Heart right ventricle (tissue), 16 donors: ENCODE data around the gene LGSN. TPM values are rescaled to one million over a fixed set of nuclear protein-coding genes. Genes with fewer than 3 reads are reported as not detected.

Experiments used
- ATAC-seq, 8 donors: fragments of 200-7000 bp; cut with Tn5 transposase; one replicate each; pipeline ENCODE4 v1.9.1; 2020; ENCODE audit warnings: mild to moderate bottlenecking in 8 of 8, moderate library complexity in 8 of 8, moderate number of reproducible peaks in 1 of 8
- DNase-seq, 2 donors: peaks; one replicate each; pipeline ENCODE4 v3.0.0-alpha.2; 2020
- H3K27ac ChIP-seq, 10 donors: fragments of 200-600 bp; sonication (generic) in 2 of 10; one replicate each; pipeline versions ENCODE4 v1.5.0 to v1.8.0; 2020 to 2022; ENCODE audit warnings: mild to moderate bottlenecking in 3 of 10
- H3K27me3 ChIP-seq, 7 donors: fragments of 200-600 bp; one replicate each; pipeline ENCODE4 v1.8.0; 2021 to 2022; ENCODE audit warnings: mild to moderate bottlenecking in 2 of 7
- H3K36me3 ChIP-seq, 9 donors: fragments of 200-600 bp; sonication (generic) in 1 of 9; one replicate each; pipeline versions ENCODE4 v1.5.0 to v1.8.0; 2020 to 2022; ENCODE audit warnings: mild to moderate bottlenecking in 2 of 9
- H3K4me1 ChIP-seq, 9 donors: fragments of 200-600 bp; sonication (generic) in 1 of 9; one replicate each; pipeline versions ENCODE4 v1.5.0 to v1.8.0; 2020 to 2022; ENCODE audit warnings: mild to moderate bottlenecking in 4 of 9
- H3K4me3 ChIP-seq, 10 donors: fragments of 200-600 bp; sonication (generic) in 2 of 10; one replicate each; pipeline versions ENCODE4 v1.5.0 to v1.8.0; 2020 to 2022; ENCODE audit warnings: mild to moderate bottlenecking in 7 of 10, moderate library complexity in 2 of 10
- H3K9me3 ChIP-seq, 11 donors: fragments of 200-600 bp in 10 of 11; sonication (generic) in 2 of 11; one replicate each; pipeline versions ENCODE4 v1.5.0 to v1.8.0; 2013 to 2022; ENCODE audit warnings: mild to moderate bottlenecking in 2 of 11, control low read depth in 1 of 11, moderate library complexity in 1 of 11
- WGBS, 2 donors: extraction: QIAGEN DNeasy Blood & Tissue Kit; methylation state at CpG; one replicate each; pipeline ENCODE4 v1.1.7; 2013; ENCODE audit warnings: inconsistent platforms in 1 of 2; 5-methylcytosine and 5-hydroxymethylcytosine counted together
- intact Hi-C, 10 donors: fragments of 100-400 bp; cut with DNase I; formaldehyde crosslinking; loops; one replicate each; pipeline versions ENCODE4 v1.11.1 to v1.14.2; 2022
- polyA plus RNA-seq, 2 donors: library from polyadenylated mRNA; stranded (reverse); fragments of 200-250 nt; gene quantifications; one replicate each; pipeline ENCODE4 v1.2.3, GENCODE V29; 2013
- total RNA-seq, 10 donors: library from RNA; stranded (reverse); fragmentation: NEBNext Ultra II Directional in 3 of 10; extraction: Animal tissue kit (Norgen Biotek cat#: 25700) in 3 of 10; gene quantifications; one replicate each; pipeline versions ENCODE4 v1.2.1 to v1.2.4, GENCODE V29; 2021 to 2023
- TF ChIP-seq, protein P1 (sequence below), 9 donors: fragments of 200-600 bp; sonication (generic) in 2 of 9; IDR thresholded peaks; one replicate each; pipeline versions ENCODE4 v1.5.0 to v1.8.0; 2021 to 2022; ENCODE audit warnings: antibody characterized with exemption in 9 of 9, mild to moderate bottlenecking in 5 of 9, moderate library complexity in 1 of 9
- donor health status: Arrhythmogenic right ventricular cardiomyopathy.
- donor health status: ischemic (EF 13 %, LVEDD 7.1; RV severe dilation, severe dysfunction).
- donor health status: healthy with polysubstance abuse.
- donor health status: DM: no; HTN: yes; CAD: no.
- donor health status: DM: no; HTN: no; CAD: no.
- donor health status: ischemic (EF 25% LVEDD 6.9; RV normal size, moderate dysfunction).
- donor health status: ischemic (EF 25% LVEDD 5.7; RV mildly dilated, moderate dysfunction).
- donor health status: healthy.
- donor health status: DM: yes; HTN: yes; CAD: no.
- donor health status: Ischemic cardiomyopathy.
- donor health status: ischemic (EF 35%, LVEDD 5.7; RV mildly dilated, moderate dysfunction).
- donor health status: nonischemic (EF 11% LVEDD 7.7; RV severe dilation, severe dysfunction).
- donor health status: DM: yes; HTN: yes; CAD: no.
- donor health status: PGD.
- donor health status: ischemic (EF 29% LVEDD 5.4; RV normal size, mild dysfunction).
- donor health status: nonischemic (EF 23%, LVEDD 6.1; RV moderate dilation, normal function).

LGSN gene
- total and polyA plus RNA-seq, 12 donors: not detected

DNA sequence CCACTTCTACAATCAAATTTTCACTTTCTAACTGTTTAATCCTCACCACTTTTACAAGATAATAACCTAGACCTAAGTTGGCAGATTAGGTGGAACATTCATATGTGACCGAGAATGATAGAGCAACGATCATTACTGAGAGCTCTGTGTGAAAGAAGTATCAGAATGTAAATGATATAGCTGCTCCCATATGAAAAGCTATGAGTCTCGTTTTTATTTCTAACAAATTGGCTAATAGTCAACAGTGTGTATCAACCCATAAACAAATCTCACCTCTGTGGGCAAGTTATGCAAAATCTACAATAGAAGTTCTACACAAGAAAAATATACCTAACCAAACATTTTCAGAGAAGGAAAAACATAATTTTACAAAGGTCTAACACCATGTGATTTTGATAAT lies 3.7 kb downstream of the LGSN start:
- H3K36me3 ChIP-seq: no peaks in the 10 kb centered on the region
- ATAC-seq (no peak), DNase-seq (no peak)
- no peaks in the 10 kb centered on the region for H3K9me3 ChIP-seq
- H3K27me3 ChIP-seq: peaks cover 0 to 18% (median 0%) of the 10 kb centered on the region in 7 donors
- no peaks in the 10 kb centered on the region for H3K4me1 ChIP-seq
- intact Hi-C loops: no loop called here
- 73 to 78% methylated on average over 3 of the region's 3 CpGs for WGBS, 2 donors
- TF ChIP-seq, protein P1, sequence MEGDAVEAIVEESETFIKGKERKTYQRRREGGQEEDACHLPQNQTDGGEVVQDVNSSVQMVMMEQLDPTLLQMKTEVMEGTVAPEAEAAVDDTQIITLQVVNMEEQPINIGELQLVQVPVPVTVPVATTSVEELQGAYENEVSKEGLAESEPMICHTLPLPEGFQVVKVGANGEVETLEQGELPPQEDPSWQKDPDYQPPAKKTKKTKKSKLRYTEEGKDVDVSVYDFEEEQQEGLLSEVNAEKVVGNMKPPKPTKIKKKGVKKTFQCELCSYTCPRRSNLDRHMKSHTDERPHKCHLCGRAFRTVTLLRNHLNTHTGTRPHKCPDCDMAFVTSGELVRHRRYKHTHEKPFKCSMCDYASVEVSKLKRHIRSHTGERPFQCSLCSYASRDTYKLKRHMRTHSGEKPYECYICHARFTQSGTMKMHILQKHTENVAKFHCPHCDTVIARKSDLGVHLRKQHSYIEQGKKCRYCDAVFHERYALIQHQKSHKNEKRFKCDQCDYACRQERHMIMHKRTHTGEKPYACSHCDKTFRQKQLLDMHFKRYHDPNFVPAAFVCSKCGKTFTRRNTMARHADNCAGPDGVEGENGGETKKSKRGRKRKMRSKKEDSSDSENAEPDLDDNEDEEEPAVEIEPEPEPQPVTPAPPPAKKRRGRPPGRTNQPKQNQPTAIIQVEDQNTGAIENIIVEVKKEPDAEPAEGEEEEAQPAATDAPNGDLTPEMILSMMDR (IDR thresholded peaks at IDR 0.05): no peak
- H3K27ac ChIP-seq: no peak overlapping the region
- H3K4me3 ChIP-seq: no peak overlapping the region

DNA sequence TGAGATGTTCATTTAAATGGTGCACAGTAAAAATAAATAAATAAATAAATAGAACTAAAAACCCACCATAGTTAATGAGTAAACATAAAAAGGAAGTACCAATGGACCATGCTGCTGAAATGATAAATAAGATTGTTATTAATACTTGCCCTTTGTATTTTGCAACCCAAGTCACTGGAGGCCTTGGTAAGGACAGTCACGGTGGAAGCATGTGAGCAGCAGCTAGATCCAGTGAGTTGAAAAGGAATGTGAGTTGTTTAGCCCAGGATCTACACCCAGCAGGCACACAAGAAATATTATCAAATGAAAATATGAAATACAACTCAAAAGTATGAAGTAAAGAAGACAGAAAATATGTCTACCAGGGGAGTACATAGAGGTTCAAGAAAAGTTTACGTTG lies 6.7 kb downstream of the LGSN start:
- Histone ChIP-seq H3K27me3 (peaks cover 0 to 18% (median 0%) of the 10 kb centered on the region in 7 donors), H3K27ac (no peak overlapping the region), H3K9me3 (no peaks in the 10 kb centered on the region), H3K4me1 (no peaks in the 10 kb centered on the region), H3K36me3 (no peaks in the 10 kb centered on the region), H3K4me3 (no peak overlapping the region)
- TF ChIP-seq, protein P1 (IDR thresholded peaks at IDR 0.05): no peak
- intact Hi-C loops: no loop called here
- no peak for DNase-seq
- no peak for ATAC-seq
- WGBS, 2 donors: 93 to 95% methylated on average over 2 of the region's 2 CpGs

DNA sequence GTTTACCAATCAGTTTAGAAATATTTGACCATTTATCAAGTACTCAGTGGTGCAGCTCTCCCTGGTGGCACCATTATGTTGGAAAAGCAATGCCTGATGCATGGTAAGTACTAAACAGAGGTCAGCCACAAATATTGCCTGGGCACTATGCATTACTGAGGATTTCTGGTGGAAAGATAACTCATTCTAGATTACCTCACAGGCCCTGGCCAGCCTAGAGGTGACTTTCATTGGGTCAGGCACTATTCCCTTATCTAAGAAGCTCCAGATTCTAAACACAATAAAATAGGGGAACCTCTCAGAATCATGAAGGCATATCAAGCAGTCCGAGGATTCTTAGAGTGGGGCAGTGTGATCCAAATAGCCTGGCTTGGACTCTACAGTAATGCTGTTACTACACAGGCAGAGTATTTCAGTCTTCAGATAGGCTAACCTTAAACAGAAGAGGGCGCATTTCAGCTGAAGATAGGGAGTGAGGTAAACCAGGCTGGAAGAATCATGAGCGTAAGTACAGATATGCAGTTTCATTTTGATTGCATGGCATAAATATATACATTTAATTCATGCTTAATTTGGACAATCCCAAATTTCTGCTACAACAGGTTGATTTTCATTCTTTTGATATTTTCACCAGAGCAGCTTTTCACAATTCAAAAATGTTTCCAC lies 12.1 kb downstream of the LGSN start:
- intact Hi-C loops: no loop called here
- H3K27ac ChIP-seq: no peak overlapping the region
- WGBS, 2 donors: 25 to 29% methylated on average over 3 of the region's 3 CpGs
- H3K27me3 ChIP-seq: peaks cover 0 to 12% (median 0%) of the 10 kb centered on the region in 7 donors
- TF ChIP-seq, protein P1 (IDR thresholded peaks at IDR 0.05): peak in 6 of 9 donors; percentile 16 to 45 (median 32)
- DNase-seq (no peak), ATAC-seq (peak in 3 of 8 donors; percentile 46 to 55 (median 55))
- H3K4me1 ChIP-seq: no peaks in the 10 kb centered on the region
- no peaks in the 10 kb centered on the region for H3K9me3 ChIP-seq
- H3K4me3 ChIP-seq: no peak overlapping the region
- no peaks in the 10 kb centered on the region for H3K36me3 ChIP-seq

DNA sequence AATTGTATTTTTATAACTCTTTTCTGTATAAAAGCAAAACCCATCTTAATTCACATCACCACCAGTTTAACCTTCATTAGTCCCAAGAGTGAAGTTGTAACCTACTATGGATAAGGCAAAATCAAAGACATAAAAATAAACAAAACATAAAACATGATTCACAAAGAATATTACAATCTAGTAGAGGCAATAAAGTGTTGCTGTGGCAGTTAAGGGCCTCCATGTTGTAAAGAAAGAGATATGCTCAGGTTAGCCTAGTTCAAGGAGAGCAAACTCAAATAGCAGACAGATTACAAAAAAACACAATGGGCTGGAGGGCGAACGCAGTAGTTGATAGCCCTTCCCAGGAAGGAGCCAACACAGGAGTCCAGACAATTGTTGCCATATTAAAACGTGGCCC lies 13.4 kb downstream of the LGSN start:
- no peaks in the 10 kb centered on the region for H3K4me1 ChIP-seq
- H3K36me3 ChIP-seq: no peaks in the 10 kb centered on the region
- no peak for DNase-seq
- TF ChIP-seq, protein P1 (IDR thresholded peaks at IDR 0.05): no peak
- H3K4me3 ChIP-seq: no peak overlapping the region
- no peaks in the 10 kb centered on the region for H3K9me3 ChIP-seq
- 71 to 75% methylated on average over 3 of the region's 3 CpGs for WGBS, 2 donors
- intact Hi-C loops: no loop called here
- ATAC-seq: no peak
- peaks cover 0 to 2% (median 0%) of the 10 kb centered on the region in 7 donors for H3K27me3 ChIP-seq
- no peak overlapping the region for H3K27ac ChIP-seq
